DND-41 (cell line): Measurements from ENCODE around the gene ANKRD61.

Experiments
- EZH2 ChIP-seq: IDR thresholded peaks from 3 replicates; pipeline ENCODE4 v1.6.1; 2012; ENCODE audit warnings: borderline replicate concordance, low read depth, mild to moderate bottlenecking, moderate library complexity, low read length, inconsistent platforms; ENCODE audit not compliant: severe bottlenecking
- TF ChIP-seq, protein P1 (sequence below): IDR thresholded peaks from 2 replicates; pipeline ENCODE4 v1.5.1; 2012; ENCODE audit warnings: borderline replicate concordance, low read length, moderate library complexity, mild to moderate bottlenecking; ENCODE audit not compliant: poor library complexity, severe bottlenecking; ENCODE audit errors: extremely low read depth

DNA sequence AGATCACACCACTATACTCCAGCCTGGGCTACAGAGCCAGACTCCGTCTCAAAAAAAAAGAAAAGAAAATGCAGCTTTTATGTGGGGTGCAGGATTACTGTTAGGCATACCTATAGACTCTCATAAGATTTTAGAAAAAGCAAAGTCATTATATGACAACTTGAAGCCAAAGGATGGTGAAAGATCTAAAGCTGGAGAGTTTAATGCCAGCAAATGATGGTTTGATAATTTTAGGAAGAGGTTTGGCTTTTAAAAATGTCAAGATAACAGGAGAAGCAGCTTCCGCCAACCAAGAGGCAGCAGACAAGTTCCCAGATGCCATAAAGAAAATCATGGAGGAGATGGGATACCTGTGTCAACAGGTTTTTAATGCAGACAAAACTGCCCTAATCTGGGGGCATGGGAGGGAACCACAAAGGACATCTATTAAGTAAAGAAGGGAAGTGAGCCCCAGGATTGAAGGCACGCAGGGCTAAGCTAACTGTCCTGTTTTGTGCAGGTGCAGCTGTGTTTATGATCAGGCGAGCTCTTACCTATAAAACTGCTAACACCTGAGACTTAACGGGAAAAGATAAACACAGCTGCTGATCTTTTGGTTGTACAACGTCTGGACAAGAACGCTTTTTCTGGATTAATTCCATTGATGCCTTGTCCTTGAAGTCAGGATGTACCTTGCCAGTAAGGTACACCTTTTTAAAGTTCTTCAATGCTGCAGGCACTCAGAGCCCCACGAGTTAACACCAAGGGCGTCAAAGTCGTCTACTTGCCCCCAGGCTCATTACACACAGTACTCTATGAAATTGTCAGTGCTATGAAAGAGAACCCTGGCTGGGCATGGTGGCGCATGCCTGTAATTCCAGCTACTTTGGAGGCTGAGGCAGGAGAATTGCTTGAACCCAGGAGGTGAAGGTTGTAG is 10.5 kb upstream of the ANKRD61 start:
- TF ChIP-seq EZH2 = no peak
- TF ChIP-seq, protein P1, sequence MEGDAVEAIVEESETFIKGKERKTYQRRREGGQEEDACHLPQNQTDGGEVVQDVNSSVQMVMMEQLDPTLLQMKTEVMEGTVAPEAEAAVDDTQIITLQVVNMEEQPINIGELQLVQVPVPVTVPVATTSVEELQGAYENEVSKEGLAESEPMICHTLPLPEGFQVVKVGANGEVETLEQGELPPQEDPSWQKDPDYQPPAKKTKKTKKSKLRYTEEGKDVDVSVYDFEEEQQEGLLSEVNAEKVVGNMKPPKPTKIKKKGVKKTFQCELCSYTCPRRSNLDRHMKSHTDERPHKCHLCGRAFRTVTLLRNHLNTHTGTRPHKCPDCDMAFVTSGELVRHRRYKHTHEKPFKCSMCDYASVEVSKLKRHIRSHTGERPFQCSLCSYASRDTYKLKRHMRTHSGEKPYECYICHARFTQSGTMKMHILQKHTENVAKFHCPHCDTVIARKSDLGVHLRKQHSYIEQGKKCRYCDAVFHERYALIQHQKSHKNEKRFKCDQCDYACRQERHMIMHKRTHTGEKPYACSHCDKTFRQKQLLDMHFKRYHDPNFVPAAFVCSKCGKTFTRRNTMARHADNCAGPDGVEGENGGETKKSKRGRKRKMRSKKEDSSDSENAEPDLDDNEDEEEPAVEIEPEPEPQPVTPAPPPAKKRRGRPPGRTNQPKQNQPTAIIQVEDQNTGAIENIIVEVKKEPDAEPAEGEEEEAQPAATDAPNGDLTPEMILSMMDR = no peak
